Right kidney (tissue), 9 donors: ENCODE results near the gene REPS1.
A peak's percentile ranks its signal among the peaks of the same experiment; 100 is the strongest.
"Not testable (repeated sequence)": the region's sequence is repeated elsewhere in the genome, so short reads cannot be mapped to it uniquely, and the experiment has no call there.

Source experiments
- DNase-seq: peaks from one replicate; pipeline ENCODE4 v3.0.0-alpha.2; 2016
- long read RNA-seq, 8 donors: transcript quantifications; one replicate each; lab custom pipeline, GENCODE V29; 2026

Gene REPS1
- long read RNA-seq, donor 1, partial matches to known transcripts, result 0 of 3 reads
- long read RNA-seq, donor 1, other reads (novel, unspliced or antisense), result 0 of 3 reads
- long read RNA-seq, donor 2, full-length matches to known transcripts, result 2 of 2 reads
- long read RNA-seq, donor 2, partial matches to known transcripts, result 0 of 2 reads
- long read RNA-seq, donor 2, other reads (novel, unspliced or antisense), result 0 of 2 reads
- long read RNA-seq, donor 3, full-length matches to known transcripts, result 2 of 2 reads
- long read RNA-seq, donor 3, partial matches to known transcripts, result 0 of 2 reads
- long read RNA-seq, donor 3, other reads (novel, unspliced or antisense), result 0 of 2 reads
- long read RNA-seq, donor 4, full-length matches to known transcripts, result 6 of 83 reads
- long read RNA-seq, donor 4, partial matches to known transcripts, result 72 of 83 reads
- long read RNA-seq, donor 4, other reads (novel, unspliced or antisense), result 5 of 83 reads
- long read RNA-seq, donor 5, full-length matches to known transcripts, result 4 of 4 reads
- long read RNA-seq, donor 5, partial matches to known transcripts, result 0 of 4 reads
- long read RNA-seq, donor 5, other reads (novel, unspliced or antisense), result 0 of 4 reads
- long read RNA-seq, donor 6, partial matches to known transcripts, result 0 of 1 reads
- long read RNA-seq, donor 6, other reads (novel, unspliced or antisense), result 0 of 1 reads
- long read RNA-seq, donor 7, full-length matches to known transcripts, result 4 of 11 reads
- long read RNA-seq, donor 7, partial matches to known transcripts, result 7 of 11 reads
- long read RNA-seq, donor 7, other reads (novel, unspliced or antisense), result 0 of 11 reads
- long read RNA-seq, donor 8, partial matches to known transcripts, result 0 of 5 reads
- long read RNA-seq, donor 8, other reads (novel, unspliced or antisense), result 0 of 5 reads

DNA sequence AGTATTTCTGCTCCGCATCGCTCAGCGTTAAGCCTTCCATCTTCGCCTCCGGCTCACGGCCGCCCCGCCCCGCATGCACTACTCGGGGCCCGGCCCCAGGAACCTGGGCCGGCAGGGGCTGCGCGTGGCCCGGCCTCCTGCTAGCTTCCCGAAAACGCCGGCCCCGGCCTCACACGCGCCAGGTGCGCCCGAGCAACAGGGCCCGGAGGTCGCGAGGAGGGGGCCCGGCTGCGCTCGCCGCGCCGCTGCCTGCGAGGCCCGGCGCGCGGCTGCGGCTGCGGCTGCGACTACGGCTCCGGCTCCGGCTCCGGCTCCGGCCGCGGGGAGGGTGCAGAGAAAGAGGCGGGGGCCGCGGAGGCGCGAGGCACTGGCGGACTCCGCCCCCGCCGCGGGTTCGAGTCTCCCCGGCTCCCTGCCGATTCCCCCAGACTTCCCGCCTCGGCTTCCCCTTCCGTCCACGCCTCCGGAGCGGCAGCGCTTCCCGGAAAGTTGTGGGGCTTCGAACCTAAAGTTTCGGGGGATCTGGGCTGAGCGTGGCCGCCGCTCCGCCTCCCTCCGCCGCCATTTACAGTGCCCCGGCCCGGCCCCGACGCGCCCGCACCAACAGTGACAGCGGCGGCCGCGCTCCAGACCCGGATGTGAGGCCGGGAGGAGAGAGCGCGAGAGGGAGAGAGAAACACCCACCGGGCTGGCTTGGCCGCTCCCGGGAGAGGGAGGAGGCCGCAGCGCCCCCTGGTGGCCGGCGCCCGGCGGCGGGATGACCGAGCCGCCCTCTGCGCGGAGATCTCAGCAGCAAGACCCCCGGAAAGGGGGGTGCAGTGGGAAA, at the start of gene REPS1:
Gene REPS1 (minus strand): TSS at position 611 of the 826 bp plus-strand sequence. CDS start 571 bp downstream, at position 40.
- peak; percentile 96 for DNase-seq

- DNase-seq, result no peak
These were observed 49.4 kb upstream of the REPS1 start for GRCh38 chr6:139037490-139037889.

DNA sequence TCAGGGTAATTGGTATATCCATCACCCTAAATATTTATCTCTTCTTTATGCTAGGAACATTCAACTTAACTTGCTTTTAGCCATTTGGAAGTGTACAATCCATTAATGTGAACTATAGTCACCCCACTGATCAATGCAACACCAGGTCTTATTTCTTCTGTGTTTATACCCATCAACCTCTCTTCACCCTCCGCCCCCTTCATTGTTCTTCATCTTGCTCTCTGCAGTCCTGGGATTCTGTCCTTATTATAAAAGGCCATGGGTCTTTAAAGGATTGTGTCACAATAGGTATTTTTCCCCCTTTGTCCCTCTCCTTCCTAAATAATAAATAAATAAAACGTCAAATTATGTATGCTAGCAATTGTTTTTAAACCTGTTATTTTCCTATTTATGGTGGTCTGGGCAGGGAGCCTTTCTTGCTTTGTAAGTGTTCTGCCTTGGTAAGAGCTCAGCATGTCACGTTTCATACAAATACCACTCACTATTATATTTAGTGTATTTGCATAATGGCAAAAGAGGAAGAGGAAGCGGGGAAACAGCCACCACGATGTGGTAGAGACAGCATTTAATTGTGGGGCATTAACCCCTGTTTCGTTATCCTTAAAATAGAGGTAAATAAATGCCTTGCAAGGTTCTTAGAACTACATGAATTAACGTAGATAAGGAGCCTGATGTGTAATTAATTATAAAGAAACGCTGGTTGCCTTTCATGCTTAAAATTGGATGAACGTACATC, 42.3 kb upstream of the REPS1 start:
- DNase-seq, result no peak

- peak; percentile 87 for DNase-seq
These were observed 41.6 kb upstream of the REPS1 start for GRCh38 chr6:139029470-139030227.

DNA sequence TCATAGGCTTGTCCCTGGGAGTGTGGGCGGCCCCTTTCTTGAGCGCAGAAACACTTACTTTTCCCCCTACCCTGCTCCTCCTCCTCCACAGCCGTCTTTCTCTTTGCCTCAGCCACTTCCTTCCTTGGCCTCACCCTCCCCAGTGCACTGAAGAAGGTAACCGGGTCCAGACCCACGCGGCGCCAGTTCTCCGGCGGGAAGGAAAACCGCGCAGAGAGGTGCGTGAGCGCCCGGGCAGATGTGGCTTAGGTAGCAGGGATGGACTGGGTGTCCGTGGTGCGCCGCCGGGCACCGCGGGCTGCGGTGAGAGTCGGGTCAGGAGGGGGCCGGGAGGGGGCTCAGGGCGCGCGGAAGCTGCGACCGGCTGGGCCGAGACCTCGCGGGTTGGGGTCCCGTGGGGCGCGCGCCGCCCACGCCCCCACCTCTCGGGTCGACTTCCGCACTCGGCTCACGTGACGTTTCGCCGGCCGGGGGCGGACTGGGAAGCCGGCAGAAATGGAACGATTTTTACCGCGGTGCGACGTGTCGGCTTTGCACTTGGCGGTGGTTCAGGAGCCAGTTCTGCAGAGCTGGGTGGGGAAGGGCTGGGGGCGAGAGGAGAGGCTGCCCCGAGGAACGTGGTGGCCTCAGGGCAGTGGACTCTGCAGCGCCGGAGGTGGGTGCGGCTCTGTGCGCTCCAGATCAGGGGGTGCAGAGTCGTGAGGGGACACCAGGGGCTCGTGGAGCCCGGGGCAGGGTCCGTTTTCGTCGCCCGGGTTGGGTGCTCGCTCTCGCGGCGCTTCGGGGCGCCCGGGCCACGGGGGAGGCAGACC, 40.8 kb upstream of the REPS1 start, which contains the start of gene ABRACL:
Gene ABRACL (plus strand): TSS at position 88 of the 812 bp plus-strand sequence. CDS start 5,416 bp downstream, outside the sequence.
- peak; percentile 89 for DNase-seq

GRCh38 chr6:139028215-139028657, 40.2 kb upstream of the REPS1 start:
- no peak for DNase-seq

GRCh38 chr6:139027620-139028182, 39.6 kb upstream of the REPS1 start:
- peak; percentile 27 for DNase-seq

DNA sequence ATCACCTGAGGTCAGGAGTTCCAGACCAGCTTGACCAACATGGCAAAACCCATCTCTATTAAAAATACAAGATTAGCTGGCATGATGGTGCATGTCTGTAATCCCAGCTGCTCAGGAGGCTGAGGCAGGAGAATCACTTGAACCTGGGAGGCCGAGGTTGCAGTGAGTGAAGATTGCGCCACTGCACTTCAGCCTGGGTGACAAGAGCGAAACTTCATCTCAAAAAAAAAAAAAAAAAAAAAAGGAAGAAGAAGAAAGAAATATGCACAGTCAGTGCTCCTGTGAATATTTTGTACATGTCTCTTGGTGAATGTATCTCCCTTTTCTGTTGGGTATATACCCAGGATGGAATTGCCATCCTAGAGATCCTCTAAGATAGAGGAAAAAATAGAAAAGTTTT, 37.4 kb upstream of the REPS1 start:
- DNase-seq, result not testable (repeated sequence)

DNA sequence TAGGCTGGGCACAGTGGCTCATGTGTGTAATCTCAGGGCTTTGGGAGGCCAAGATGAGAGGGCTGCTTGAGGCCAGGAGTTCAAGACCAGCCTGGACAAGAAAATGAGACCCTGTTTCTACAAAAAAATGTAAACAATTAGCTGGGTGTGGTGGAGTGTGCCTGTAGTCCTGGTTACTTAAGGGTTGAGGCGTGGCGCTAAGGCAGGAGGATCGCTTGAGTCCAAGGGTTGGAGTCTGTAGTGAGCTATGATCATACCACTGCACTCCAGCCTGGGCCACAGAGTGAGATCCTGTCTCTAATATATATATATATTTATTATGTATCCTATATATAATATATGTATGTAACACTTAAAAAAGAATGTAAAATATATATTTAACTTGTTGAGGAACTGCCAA, 32.6 kb upstream of the REPS1 start:
- no peak for DNase-seq

GRCh38 chr6:139019722-139020121, 31.7 kb upstream of the REPS1 start:
- no peak for DNase-seq

DNA sequence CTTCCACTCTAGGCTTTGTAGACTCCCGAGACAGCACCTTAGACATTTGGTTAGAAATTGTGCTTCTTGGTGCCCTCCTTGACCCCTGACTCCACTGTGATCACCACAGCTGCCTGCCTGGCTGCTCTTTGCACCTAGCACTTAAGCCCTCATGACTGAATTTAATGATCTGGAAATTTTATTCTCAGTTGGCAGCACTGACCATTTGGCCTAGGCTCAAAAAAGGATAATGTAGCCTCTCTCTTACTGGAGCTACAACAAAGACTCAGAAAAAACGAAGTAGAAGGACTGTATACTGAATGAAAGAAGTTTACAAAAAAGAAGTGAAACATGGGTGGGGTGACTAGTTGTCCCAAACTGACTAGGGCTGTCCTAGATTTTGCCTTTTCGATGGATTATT, 29.2 kb upstream of the REPS1 start:
- DNase-seq, result no peak

GRCh38 chr6:139016337-139017213, 28.5 kb upstream of the REPS1 start:
- no peak for DNase-seq

GRCh38 chr6:139014945-139015344, 26.9 kb upstream of the REPS1 start:
- DNase-seq, result no peak

DNA sequence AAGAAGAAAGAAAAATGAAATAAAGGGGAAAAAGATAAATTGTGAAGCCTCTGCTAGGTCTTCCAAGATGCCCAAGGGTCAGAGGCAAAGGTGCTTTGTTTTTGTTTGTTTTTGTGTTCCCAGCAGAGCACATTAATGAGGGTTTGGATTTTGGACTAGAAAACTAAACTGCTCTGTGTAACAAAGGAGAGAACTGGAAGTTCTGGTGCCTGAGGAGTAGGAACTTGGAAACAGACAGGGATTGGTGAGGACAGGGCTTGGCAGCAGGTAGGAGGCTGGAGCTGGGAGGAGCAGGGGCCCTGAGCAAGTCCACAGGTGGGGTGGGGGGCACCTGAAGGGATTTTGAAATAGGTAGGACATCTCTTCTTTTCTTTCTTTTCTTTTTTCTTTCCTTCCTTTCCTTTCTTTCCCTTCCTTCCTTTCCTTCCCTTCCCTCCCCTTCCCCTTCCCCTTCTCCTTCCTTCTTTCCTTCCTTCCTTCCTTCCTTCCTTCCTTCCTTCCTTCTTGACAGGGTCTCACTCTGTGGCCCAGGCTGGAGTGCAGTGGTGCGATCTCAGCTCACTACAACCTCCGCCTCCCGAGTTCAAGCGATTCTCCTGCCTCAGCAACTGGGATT, 25.2 kb upstream of the REPS1 start:
- DNase-seq, result no peak

- DNase-seq, result no peak
These were observed 23.9 kb upstream of the REPS1 start for GRCh38 chr6:139011980-139012379.

- DNase-seq, result no peak
These were observed 22.6 kb upstream of the REPS1 start for GRCh38 chr6:139010674-139011073.

DNA sequence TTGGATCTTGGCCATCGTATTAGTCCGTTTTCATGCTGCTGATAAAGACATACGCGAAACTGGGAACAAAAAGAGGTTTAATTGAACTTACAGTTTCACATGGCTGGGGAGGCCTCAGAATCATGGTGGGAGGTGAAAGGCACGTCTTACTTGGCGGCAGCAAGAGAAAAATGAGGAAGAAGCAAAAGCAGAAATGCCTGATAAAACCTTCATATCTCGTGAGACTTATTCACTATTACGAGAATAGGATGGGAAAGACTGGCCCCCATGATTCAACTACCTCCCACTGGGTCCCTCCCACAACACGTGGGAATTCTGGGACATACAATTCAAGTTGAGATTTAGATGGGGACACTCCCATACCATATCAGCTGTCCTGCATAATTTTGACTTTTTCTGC, 20.1 kb upstream of the REPS1 start:
- DNase-seq, result no peak

DNA sequence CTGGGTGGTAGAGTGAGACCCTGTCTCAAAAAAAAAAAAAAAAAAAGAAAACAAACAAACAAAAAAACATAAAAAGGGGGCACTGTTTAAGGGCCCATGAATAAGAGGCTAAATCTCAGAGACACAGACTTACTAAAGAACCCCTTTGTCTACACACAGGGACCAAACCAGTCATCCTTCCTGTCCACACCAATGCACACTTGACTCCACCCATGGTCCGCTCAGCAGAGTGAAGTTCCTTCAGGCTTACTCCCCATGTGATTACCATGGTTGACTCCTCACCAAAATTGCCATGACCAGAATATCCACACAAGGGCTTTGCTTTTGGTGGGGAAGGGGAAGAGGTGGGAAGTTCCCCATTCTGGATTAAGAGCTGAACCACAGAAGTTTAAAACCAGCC, 19.4 kb upstream of the REPS1 start:
- DNase-seq, result no peak
